Tibial nerve (tissue), 4 donors: ENCODE data around the gene KAZN.

ENCODE experiments used
- EP300 ChIP-seq, 2 donors: sonication (generic); formaldehyde crosslinking; IDR thresholded peaks; one replicate each; pipeline ENCODE4 v1.6.1; 2017; ENCODE audit warnings: antibody characterized with exemption in 2 of 2, mild to moderate bottlenecking in 1 of 2
- POLR2A ChIP-seq, 2 donors: fragments of 450-650 bp; IDR thresholded peaks; one replicate each; pipeline ENCODE4 v1.6.1; 2017; ENCODE audit warnings: antibody characterized with exemption in 2 of 2, mild to moderate bottlenecking in 2 of 2, moderate library complexity in 2 of 2
- TF ChIP-seq, protein P1 (sequence below), 5 experiments: fragments of 200-600 bp in 3 of 5; fragments of 450-650 bp in 2 of 5; sonication (generic) in 3 of 5; IDR thresholded peaks; one replicate each; pipeline ENCODE4 v1.5.1; 2016 to 2019; ENCODE audit warnings: antibody characterized with exemption in 5 of 5, mild to moderate bottlenecking in 3 of 5, moderate library complexity in 2 of 5

DNA sequence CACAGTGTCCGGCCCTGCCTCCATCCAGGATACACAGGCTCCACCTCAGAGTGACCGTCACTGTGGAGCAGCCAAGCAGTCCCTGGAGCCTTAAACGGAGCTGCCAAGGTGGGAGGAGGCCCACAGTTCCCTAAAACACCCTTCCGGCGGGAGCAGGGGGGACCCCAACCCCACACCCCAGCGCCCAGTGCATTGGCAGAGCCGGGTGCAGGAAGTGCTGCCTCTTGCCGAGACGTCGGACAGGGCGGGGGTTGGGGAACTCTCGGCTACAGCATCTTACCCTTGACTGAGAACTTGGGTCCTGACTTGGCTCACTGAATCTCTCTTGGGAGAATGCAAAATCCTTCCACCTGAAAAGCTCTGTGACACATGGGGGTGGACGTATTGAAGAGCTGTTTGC, 516.4 kb downstream of the KAZN start:
- TF ChIP-seq, protein P1, sequence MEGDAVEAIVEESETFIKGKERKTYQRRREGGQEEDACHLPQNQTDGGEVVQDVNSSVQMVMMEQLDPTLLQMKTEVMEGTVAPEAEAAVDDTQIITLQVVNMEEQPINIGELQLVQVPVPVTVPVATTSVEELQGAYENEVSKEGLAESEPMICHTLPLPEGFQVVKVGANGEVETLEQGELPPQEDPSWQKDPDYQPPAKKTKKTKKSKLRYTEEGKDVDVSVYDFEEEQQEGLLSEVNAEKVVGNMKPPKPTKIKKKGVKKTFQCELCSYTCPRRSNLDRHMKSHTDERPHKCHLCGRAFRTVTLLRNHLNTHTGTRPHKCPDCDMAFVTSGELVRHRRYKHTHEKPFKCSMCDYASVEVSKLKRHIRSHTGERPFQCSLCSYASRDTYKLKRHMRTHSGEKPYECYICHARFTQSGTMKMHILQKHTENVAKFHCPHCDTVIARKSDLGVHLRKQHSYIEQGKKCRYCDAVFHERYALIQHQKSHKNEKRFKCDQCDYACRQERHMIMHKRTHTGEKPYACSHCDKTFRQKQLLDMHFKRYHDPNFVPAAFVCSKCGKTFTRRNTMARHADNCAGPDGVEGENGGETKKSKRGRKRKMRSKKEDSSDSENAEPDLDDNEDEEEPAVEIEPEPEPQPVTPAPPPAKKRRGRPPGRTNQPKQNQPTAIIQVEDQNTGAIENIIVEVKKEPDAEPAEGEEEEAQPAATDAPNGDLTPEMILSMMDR (IDR thresholded peaks at IDR 0.05) = no peak
- TF ChIP-seq EP300 (IDR thresholded peaks at IDR 0.05) (no peak), POLR2A (IDR thresholded peaks at IDR 0.05) (no peak)
